KMS-11 (cell line): ENCODE results near the gene LPAR2.

ENCODE experiments used
- H2AFZ ChIP-seq: fragments of 200-600 bp; sonication (generic); 2 replicates; pipeline ENCODE4 v1.6.1; 2016; ENCODE audit warnings: antibody characterized with exemption, mixed run types, low read depth
- H3K27ac ChIP-seq: fragments of 200-600 bp; sonication (generic); 2 replicates; pipeline ENCODE4 v1.6.1; 2016; ENCODE audit warnings: mild to moderate bottlenecking, mixed run types
- H3K27me3 ChIP-seq: fragments of 200-600 bp; sonication (generic); 2 replicates; pipeline ENCODE4 v1.6.1; 2017; ENCODE audit warnings: mild to moderate bottlenecking, low read depth, mixed run types, moderate library complexity; ENCODE audit not compliant: insufficient read depth
- H3K36me3 ChIP-seq: fragments of 200-600 bp; sonication (generic); 2 replicates; pipeline ENCODE4 v1.6.1; 2017; ENCODE audit warnings: mild to moderate bottlenecking, mixed run types; ENCODE audit not compliant: insufficient read depth
- H3K4me1 ChIP-seq: fragments of 200-600 bp; sonication (generic); 2 replicates; pipeline ENCODE4 v1.6.1; 2016; ENCODE audit warnings: mild to moderate bottlenecking, low read depth, mixed run types; ENCODE audit not compliant: poor library complexity, severe bottlenecking
- H3K4me2 ChIP-seq: fragments of 200-600 bp; sonication (generic); 2 replicates; pipeline ENCODE4 v1.7.0; 2016; ENCODE audit warnings: mild to moderate bottlenecking, mixed run types
- H3K4me3 ChIP-seq: fragments of 200-600 bp; sonication (generic); IDR thresholded peaks from 2 replicates; pipeline ENCODE4 v1.6.1; 2017; ENCODE audit warnings: low read depth, low read length, mixed read lengths; ENCODE audit not compliant: insufficient read depth
- H3K79me2 ChIP-seq: fragments of 200-600 bp; sonication (generic); 2 replicates; pipeline ENCODE4 v1.6.1; 2016; ENCODE audit warnings: low read depth, mixed run types; ENCODE audit not compliant: insufficient read depth
- H3K9ac ChIP-seq: fragments of 200-600 bp; sonication (generic); 2 replicates; pipeline ENCODE4 v1.6.1; 2016; ENCODE audit warnings: mild to moderate bottlenecking, mixed run types
- H4K20me1 ChIP-seq: fragments of 200-600 bp; sonication (generic); 2 replicates; pipeline ENCODE4 v1.6.1; 2016; ENCODE audit warnings: mild to moderate bottlenecking, mixed run types; ENCODE audit not compliant: insufficient read depth
- TF ChIP-seq, protein P1 (sequence below): fragments of 200-600 bp; sonication (generic); conservative IDR thresholded peaks from 2 replicates; pipeline ENCODE4 v1.6.1; 2017; ENCODE audit warnings: low read depth, mild to moderate bottlenecking, antibody characterized with exemption, low read length, moderate library complexity, mixed read lengths

Gene LPAR2

DNA sequence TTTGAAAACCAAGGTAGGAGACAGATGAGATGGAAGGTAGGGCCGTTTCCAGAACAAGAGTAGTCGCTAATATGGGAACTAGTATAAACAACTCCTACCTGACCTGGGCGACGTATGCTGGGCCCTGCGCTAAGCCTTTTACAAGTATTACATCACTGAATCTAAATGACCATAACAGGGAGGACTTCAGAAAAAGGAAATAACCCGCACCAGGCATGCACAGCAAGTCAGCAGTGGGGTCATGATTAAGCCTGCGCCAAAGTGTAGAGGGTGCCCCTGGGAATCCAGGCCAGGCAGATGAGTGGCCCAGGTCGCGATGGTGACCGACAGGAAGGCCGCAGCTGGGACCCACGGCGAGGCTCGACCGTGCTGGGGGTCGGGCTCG is 34.8 kb upstream of the LPAR2 start:
- Histone ChIP-seq H3K9ac (peak overlapping the region; percentile 95), H3K4me1 (peaks cover 22% of the 10 kb centered on the region), H3K36me3 (0 out of 2 replicates have a peak, but pooled peaks cover 3% of the 10 kb centered on the region), H3K27me3 (no peaks in the 10 kb centered on the region), H3K27ac (peak overlapping the region; percentile 87), H3K79me2 (peaks cover 33% of the 10 kb centered on the region), H2AFZ (peak overlapping the region; percentile 86), H3K4me3 (no peak overlapping the region), H3K4me2 (peak overlapping the region; percentile 62), H4K20me1 (no peaks in the 10 kb centered on the region)
- TF ChIP-seq, protein P1, sequence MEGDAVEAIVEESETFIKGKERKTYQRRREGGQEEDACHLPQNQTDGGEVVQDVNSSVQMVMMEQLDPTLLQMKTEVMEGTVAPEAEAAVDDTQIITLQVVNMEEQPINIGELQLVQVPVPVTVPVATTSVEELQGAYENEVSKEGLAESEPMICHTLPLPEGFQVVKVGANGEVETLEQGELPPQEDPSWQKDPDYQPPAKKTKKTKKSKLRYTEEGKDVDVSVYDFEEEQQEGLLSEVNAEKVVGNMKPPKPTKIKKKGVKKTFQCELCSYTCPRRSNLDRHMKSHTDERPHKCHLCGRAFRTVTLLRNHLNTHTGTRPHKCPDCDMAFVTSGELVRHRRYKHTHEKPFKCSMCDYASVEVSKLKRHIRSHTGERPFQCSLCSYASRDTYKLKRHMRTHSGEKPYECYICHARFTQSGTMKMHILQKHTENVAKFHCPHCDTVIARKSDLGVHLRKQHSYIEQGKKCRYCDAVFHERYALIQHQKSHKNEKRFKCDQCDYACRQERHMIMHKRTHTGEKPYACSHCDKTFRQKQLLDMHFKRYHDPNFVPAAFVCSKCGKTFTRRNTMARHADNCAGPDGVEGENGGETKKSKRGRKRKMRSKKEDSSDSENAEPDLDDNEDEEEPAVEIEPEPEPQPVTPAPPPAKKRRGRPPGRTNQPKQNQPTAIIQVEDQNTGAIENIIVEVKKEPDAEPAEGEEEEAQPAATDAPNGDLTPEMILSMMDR, result no peak

DNA sequence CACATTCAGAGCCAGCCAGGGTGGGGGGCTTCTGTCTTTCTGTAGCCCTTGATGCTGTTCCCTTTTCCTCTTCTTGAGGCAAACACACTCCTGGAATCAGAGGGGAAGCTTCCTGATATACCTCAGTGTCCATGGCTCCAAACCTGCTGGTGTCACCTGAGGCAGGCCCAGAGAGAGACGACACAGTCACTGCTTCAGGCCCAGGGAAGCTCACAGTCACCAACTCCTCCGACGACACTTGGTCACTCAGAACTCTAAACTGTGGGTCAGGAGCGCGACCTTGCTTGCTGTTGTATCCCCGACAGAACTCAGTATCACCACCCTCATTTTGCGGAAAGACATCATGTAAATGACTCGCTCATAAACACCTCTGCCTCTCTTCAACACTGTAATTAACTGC is 34.3 kb upstream of the LPAR2 start:
- Histone ChIP-seq H2AFZ (no peak overlapping the region), H3K79me2 (peaks cover 33% of the 10 kb centered on the region), H3K9ac (peak overlapping the region; percentile 95; the same call in 1 of the 2 replicates), H3K36me3 (0 out of 2 replicates have a peak, but pooled peaks cover 3% of the 10 kb centered on the region), H3K27ac (peak overlapping the region; percentile 87; the same call in 1 of the 2 replicates), H3K4me2 (peak overlapping the region; percentile 62), H3K4me3 (no peak overlapping the region), H3K4me1 (peaks cover 18% of the 10 kb centered on the region), H4K20me1 (no peaks in the 10 kb centered on the region), H3K27me3 (no peaks in the 10 kb centered on the region)
- TF ChIP-seq, protein P1, result no peak

DNA sequence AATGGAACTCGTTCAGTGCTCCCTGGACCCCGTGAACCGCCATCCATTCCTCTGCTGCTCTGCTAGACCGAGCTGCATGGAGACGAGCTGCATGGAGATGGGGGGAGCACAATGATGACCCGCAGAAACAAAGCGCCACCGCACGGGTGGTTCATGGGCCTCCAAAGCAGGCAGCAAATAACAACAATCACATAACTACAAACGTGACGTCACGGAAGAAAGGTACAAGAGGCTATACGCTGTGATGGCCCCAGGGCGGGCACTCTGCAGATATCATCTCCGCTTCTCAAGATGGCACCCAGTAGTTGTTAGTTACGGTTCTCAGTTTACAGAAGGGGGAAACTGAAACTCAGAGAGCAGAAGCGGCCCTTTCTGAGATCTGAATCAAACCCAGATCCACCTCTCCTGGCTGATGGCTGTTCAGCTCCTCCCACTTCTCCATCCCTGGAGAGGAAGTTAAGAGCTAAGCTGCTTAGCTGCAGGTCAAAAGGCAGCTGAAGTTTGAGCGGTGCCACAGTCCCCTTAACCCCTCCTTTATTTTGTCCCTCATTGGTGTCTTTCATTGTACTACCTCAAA is 33.7 kb upstream of the LPAR2 start:
- peaks cover 14% of the 10 kb centered on the region for H3K4me1 ChIP-seq
- no peak overlapping the region for H3K9ac ChIP-seq
- H3K27ac ChIP-seq, result no peak overlapping the region
- H3K36me3 ChIP-seq, result 0 out of 2 replicates have a peak, but pooled peaks cover 3% of the 10 kb centered on the region
- H2AFZ ChIP-seq, result no peak overlapping the region
- TF ChIP-seq, protein P1, result no peak
- no peaks in the 10 kb centered on the region for H3K27me3 ChIP-seq
- peaks cover 33% of the 10 kb centered on the region for H3K79me2 ChIP-seq
- H4K20me1 ChIP-seq, result no peaks in the 10 kb centered on the region
- no peak overlapping the region for H3K4me3 ChIP-seq
- peak overlapping the region; percentile 62; the same call in 1 of the 2 replicates for H3K4me2 ChIP-seq

DNA sequence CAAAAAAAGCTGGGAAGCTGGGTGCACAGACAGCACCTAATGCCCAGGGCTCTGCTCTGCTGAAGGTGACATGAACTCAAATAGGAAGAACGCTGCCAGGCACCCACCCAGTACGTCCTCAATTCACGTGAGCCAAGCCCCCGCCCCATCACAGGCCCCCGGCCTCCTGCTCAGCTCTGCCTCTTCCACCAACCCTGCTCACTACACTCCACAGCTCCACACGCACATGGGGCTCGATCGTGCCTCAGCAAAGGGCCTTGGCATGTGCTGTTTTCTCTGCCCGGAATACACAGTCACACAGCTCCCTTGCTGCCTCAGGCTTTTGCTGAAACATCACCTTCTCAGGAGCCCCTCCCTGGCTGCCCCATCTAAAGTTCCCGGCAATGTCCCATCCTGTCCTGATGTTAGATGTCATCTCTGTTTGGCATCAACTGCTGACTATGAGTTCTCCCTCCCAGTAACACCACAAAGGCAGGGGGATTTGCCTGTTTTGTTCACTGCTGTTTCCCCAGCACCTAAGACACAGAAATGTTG is 33.2 kb upstream of the LPAR2 start:
- H3K4me3 ChIP-seq, result no peak overlapping the region

More for the DNA sequence above, 33.2 kb upstream of the LPAR2 start:
- Histone ChIP-seq H3K4me1 (peaks cover 14% of the 10 kb centered on the region), H3K9ac (no peak overlapping the region), H3K27ac (no peak overlapping the region), H3K79me2 (peaks cover 33% of the 10 kb centered on the region), H4K20me1 (no peaks in the 10 kb centered on the region), H3K27me3 (no peaks in the 10 kb centered on the region), H3K36me3 (0 out of 2 replicates have a peak, but pooled peaks cover 3% of the 10 kb centered on the region), H3K4me2 (0 out of 2 replicates have a peak overlapping the region, but pooled peaks have one; percentile 6), H2AFZ (no peak overlapping the region)
- TF ChIP-seq, protein P1, result no peak
